Left lung (tissue), 10 donors: ENCODE measurements around the gene METTL17. TPM values are rescaled to one million over a fixed set of nuclear protein-coding genes. Genes with fewer than 3 reads are reported as not detected.
A peak's percentile ranks its signal among the peaks of the same experiment; 100 is the strongest.
"Not testable (repeated sequence)": the region's sequence is repeated elsewhere in the genome, so short reads cannot be mapped to it uniquely, and the experiment has no call there.

Experiments used
- ATAC-seq: fragments of 200-7000 bp; cut with Tn5 transposase; one replicate; pipeline ENCODE4 v1.9.1; 2020; ENCODE audit warnings: moderate library complexity
- DNase-seq, 4 donors: peaks; one replicate each; pipeline ENCODE4 v3.0.0-alpha.2; 2013 to 2020
- H3K27ac ChIP-seq, 2 donors: fragments of 200-600 bp; sonication (generic) in 1 of 2; one replicate each; pipeline versions ENCODE4 v1.5.0 to v1.8.0; 2020 to 2021
- H3K27me3 ChIP-seq, 2 donors: fragments of 200-600 bp; sonication (generic) in 1 of 2; one replicate each; pipeline versions ENCODE4 v1.5.0 to v1.8.0; 2020 to 2021
- H3K36me3 ChIP-seq, 2 donors: fragments of 200-600 bp; sonication (generic) in 1 of 2; one replicate each; pipeline versions ENCODE4 v1.5.0 to v1.8.0; 2020 to 2021
- H3K4me1 ChIP-seq, 2 donors: fragments of 200-600 bp; one replicate each; pipeline ENCODE4 v1.8.0; 2021
- H3K4me3 ChIP-seq, 2 donors: fragments of 200-600 bp; sonication (generic) in 1 of 2; one replicate each; pipeline versions ENCODE4 v1.5.0 to v1.8.0; 2020 to 2021; ENCODE audit warnings: mild to moderate bottlenecking in 1 of 2
- H3K9me3 ChIP-seq, 2 donors: fragments of 200-600 bp; sonication (generic) in 1 of 2; one replicate each; pipeline versions ENCODE4 v1.5.0 to v1.8.0; 2020 to 2021
- intact Hi-C, 2 donors: fragments of 100-400 bp; cut with DNase I; formaldehyde crosslinking; loops; one replicate each; pipeline versions ENCODE4 v1.11.2 to v1.14.2; 2022
- polyA plus RNA-seq, 6 donors: library from polyadenylated mRNA; unstranded; fragments of 120-200 nt; gene quantifications; one replicate each; pipeline ENCODE4 v1.2.1, GENCODE V29; 2013; ENCODE audit not compliant: insufficient read length in 6 of 6
- total RNA-seq, 2 donors: library from RNA; stranded (reverse); fragmentation: NEBNext Ultra II Directional; extraction: Animal tissue kit (Norgen Biotek cat#: 25700); gene quantifications; one replicate each; pipeline ENCODE4 v1.2.1, GENCODE V29; 2021
- TF ChIP-seq, protein P1 (sequence below), 2 donors: fragments of 200-600 bp; sonication (generic) in 1 of 2; IDR thresholded peaks; one replicate each; pipeline versions ENCODE4 v1.5.0 to v1.8.0; 2021; ENCODE audit warnings: antibody characterized with exemption in 2 of 2
- donor health status: DM: no; HTN: yes; CAD: no.
- donor health status: DM: no; HTN: no; CAD: no.

METTL17 gene
- total and polyA plus RNA-seq, 8 donors, result 38.6 to 137 (median 112) TPM

DNA sequence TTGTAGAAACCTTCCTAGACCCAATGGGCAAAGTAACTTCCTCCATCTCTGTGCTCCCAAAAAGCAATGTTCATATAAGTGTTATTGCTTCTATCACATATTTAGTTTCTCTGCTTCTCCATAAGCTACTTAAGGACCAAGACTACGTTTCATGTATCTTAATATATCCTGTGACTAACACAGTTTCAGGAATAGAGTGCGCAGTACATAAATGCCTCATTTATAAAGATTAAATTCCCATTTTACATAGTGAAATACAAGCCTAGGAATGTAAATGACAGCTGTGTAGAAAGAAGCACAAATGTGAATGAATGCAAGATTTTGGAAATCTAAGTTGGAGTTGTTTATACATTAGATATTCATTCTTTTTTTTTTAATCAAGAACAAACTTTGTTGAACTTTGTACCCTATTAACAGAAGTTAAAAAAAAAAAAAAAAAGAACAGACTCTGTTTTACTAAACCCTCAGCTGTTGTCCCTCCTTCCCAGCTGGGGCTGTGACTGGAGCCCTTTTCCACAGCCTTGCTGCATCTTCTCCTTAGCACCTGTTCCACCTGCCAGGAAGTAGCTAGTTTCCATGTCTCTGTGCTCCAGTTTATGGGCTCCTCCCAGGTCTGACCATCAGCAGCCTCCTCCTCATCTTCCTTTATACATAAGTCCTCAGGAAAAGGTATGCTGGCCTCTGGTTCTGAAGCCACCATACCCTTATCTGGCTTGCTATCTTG, 7.0 kb upstream of the METTL17 start:
- H3K36me3 ChIP-seq, result no peaks in the 10 kb centered on the region
- intact Hi-C loops, result no loop called here
- TF ChIP-seq, protein P1, sequence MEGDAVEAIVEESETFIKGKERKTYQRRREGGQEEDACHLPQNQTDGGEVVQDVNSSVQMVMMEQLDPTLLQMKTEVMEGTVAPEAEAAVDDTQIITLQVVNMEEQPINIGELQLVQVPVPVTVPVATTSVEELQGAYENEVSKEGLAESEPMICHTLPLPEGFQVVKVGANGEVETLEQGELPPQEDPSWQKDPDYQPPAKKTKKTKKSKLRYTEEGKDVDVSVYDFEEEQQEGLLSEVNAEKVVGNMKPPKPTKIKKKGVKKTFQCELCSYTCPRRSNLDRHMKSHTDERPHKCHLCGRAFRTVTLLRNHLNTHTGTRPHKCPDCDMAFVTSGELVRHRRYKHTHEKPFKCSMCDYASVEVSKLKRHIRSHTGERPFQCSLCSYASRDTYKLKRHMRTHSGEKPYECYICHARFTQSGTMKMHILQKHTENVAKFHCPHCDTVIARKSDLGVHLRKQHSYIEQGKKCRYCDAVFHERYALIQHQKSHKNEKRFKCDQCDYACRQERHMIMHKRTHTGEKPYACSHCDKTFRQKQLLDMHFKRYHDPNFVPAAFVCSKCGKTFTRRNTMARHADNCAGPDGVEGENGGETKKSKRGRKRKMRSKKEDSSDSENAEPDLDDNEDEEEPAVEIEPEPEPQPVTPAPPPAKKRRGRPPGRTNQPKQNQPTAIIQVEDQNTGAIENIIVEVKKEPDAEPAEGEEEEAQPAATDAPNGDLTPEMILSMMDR (IDR thresholded peaks at IDR 0.05), result no peak
- no peaks in the 10 kb centered on the region for H3K27me3 ChIP-seq
- peaks cover 0 to 23% of the 10 kb centered on the region in 2 donors for H3K4me1 ChIP-seq
- no peaks in the 10 kb centered on the region for H3K9me3 ChIP-seq
- DNase-seq (no peak), ATAC-seq (no peak)
- no peak overlapping the region for H3K27ac ChIP-seq
- H3K4me3 ChIP-seq, result no peak overlapping the region

DNA sequence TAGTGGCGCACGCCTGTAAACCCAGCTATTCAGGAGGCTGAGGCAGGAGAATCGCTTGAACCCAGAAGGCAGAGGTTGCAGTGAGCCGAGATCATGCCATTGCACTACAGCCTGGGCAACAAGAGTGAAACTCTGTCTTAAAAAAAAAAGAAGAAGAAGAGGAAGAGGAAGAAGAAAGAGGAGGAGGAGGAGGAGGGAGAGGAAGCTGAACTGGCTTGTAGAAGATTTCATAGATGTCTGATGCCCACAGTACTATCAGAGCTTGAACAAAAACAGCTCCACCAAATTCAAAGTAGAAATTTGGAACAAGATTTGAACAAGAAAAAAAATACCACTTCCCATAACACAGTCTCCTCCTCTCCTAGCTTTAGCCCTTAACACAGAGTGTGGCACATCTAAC, 4.1 kb upstream of the METTL17 start:
- intact Hi-C loops, H3K36me3 ChIP-seq, H3K9me3 ChIP-seq, DNase-seq, H3K27me3 ChIP-seq, H3K4me3 ChIP-seq, ATAC-seq: not testable (repeated sequence)
- Histone ChIP-seq H3K27ac (peak overlapping the region in 1 of 2 donors; percentile 61), H3K4me1 (peaks cover 3 to 40% of the 10 kb centered on the region in 2 donors)

DNA sequence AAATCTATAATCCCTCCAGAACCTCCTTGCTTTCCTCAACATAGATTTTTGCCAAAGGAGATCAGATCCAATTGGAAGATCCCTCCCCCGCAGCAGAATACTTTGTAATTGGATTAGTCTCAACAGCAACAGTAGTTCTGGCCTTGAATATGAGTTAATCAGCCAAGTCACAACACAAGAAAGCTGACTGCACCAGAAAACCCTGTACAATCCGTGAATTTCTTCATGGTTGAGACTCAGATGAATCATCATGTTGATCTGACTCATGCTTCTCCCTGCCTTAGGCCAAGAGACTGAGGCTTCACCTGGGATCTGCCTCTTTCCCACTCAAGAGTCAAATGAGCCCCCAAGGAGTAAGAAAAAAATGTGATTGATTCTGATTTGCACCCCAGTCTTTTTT, 3.0 kb upstream of the METTL17 start:
- ATAC-seq, result peak; percentile 25
- Histone ChIP-seq H3K27ac (peak overlapping the region; percentile 43 to 61), H3K4me3 (no peak overlapping the region), H3K9me3 (no peaks in the 10 kb centered on the region), H3K27me3 (no peaks in the 10 kb centered on the region), H3K36me3 (peaks cover 0 to 2% of the 10 kb centered on the region in 2 donors), H3K4me1 (peaks cover 13 to 52% of the 10 kb centered on the region in 2 donors)
- intact Hi-C loops, result no loop called here
- DNase-seq, result no peak
- TF ChIP-seq, protein P1 (IDR thresholded peaks at IDR 0.05), result no peak

DNA sequence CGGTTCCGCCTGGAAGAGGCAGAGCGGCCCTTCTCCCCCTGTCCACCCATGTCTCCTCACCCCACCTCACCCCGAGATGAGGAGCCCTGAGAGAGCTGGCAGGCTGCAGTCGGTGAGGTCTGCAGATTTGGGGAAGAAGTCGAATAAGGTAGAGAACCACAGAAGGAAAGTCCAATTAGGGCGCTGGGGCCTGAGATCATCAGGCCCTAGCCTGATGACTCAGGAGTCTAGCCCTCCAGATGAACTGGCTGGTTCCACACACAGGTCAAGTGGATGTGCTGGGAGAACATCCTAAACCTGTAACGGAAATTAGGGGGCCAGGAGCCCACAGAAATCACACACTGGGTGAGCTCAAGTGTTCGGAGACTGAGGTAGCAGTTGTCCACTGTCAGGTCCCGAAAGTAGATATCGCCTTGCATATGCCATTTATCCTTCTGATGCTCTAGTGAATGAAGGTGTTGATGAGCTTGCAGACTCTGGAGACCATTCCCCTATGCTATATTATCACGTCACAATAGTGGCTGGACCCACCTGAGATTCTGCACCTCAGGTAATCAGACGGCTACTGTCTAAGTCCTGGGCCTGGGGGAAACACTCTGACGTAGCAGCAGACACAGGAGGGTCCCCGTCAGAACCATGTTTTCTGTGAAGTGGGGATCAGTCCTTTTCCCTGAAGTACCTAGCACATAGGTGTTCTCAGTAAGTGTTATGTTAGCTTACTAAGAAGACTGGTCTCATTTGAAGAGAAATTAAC, 886 bp upstream of the METTL17 start:
- peak overlapping the region; percentile 68 to 91 for H3K4me3 ChIP-seq
- no peaks in the 10 kb centered on the region for H3K27me3 ChIP-seq
- H3K4me1 ChIP-seq, result peaks cover 13 to 54% of the 10 kb centered on the region in 2 donors
- intact Hi-C loops, result no loop called here
- H3K9me3 ChIP-seq, result no peaks in the 10 kb centered on the region
- no peak for ATAC-seq
- no peak for DNase-seq
- TF ChIP-seq, protein P1 (IDR thresholded peaks at IDR 0.05), result no peak
- peaks cover 0 to 23% of the 10 kb centered on the region in 2 donors for H3K36me3 ChIP-seq
- H3K27ac ChIP-seq, result peak overlapping the region; percentile 87 to 88

- TF ChIP-seq, protein P1 (IDR thresholded peaks at IDR 0.05), result no peak
- intact Hi-C loops, result no loop called here
Measured at GRCh38 chr14:20989471-20989786, 351 bp upstream of the METTL17 start.

More at GRCh38 chr14:20989471-20989786, 351 bp upstream of the METTL17 start:
- H3K36me3 ChIP-seq, result peaks cover 0 to 28% of the 10 kb centered on the region in 2 donors
- H3K4me3 ChIP-seq, result peak overlapping the region; percentile 68 to 91
- H3K4me1 ChIP-seq, result peaks cover 13 to 54% of the 10 kb centered on the region in 2 donors
- DNase-seq (no peak), ATAC-seq (no peak)
- no peaks in the 10 kb centered on the region for H3K9me3 ChIP-seq
- H3K27me3 ChIP-seq, result no peaks in the 10 kb centered on the region
- H3K27ac ChIP-seq, result peak overlapping the region; percentile 87 to 88
